AG10803 (cell line): ENCODE data around the gene CTNNBIP1.

Experiments used
- DNase-seq: peaks from one replicate; pipeline ENCODE4 v3.0.0; 2010; ENCODE audit warnings: low read depth
- H3K4me3 ChIP-seq: 2 replicates; pipeline ENCODE4 v1.5.1; 2011; ENCODE audit warnings: mild to moderate bottlenecking, low read length, control low read depth
- CTCF ChIP-seq: conservative IDR thresholded peaks from 2 replicates; pipeline ENCODE4 v1.5.1; 2011; ENCODE audit warnings: mild to moderate bottlenecking, low read length, control low read depth, inconsistent platforms

CTNNBIP1 gene

GRCh38 chr1:9835758-9836631 is 74.1 kb downstream of the CTNNBIP1 start:
- no peak overlapping the region for H3K4me3 ChIP-seq
- peak; percentile 32 for DNase-seq
- no peak for TF ChIP-seq CTCF

GRCh38 chr1:9835404-9835757 is 74.7 kb downstream of the CTNNBIP1 start:
- no peak for TF ChIP-seq CTCF
- DNase-seq = no peak
- no peak overlapping the region for H3K4me3 ChIP-seq

- no peak for DNase-seq
- H3K4me3 ChIP-seq = no peak overlapping the region
- no peak for TF ChIP-seq CTCF
Observed at GRCh38 chr1:9833632-9834031, 76.4 kb downstream of the CTNNBIP1 start.

GRCh38 chr1:9827558-9828185 is 82.4 kb downstream of the CTNNBIP1 start:
- H3K4me3 ChIP-seq = no peak overlapping the region
- DNase-seq = no peak
- peak; percentile 17; the same call in 1 of the 2 replicates for TF ChIP-seq CTCF

GRCh38 chr1:9826616-9827015 is 83.5 kb downstream of the CTNNBIP1 start:
- TF ChIP-seq CTCF = no peak
- no peak overlapping the region for H3K4me3 ChIP-seq
- no peak for DNase-seq

GRCh38 chr1:9826087-9826486 is 84.0 kb downstream of the CTNNBIP1 start:
- no peak overlapping the region for H3K4me3 ChIP-seq
- no peak for DNase-seq
- no peak for TF ChIP-seq CTCF
